Activated naive CD4-positive, alpha-beta T cell treated with anti-CD3 and anti-CD28 coated beads, Interleukin-2, amount 50 U/mL, for 72 hours (primary cell): ENCODE measurements around the gene PREPL. TPM values are rescaled to one million over a fixed set of nuclear protein-coding genes. Genes with fewer than 3 reads are reported as not detected.

Source experiments
- ATAC-seq, 2 donors: fragments of 150-1000 bp; cut with Tn5 transposase; 2 replicates each; pipeline ENCODE4 v1.10.0; 2021; ENCODE audit warnings: mild to moderate bottlenecking in 2 of 2, moderate library complexity in 2 of 2
- DNase-seq, 2 donors: peaks; one replicate each; pipeline ENCODE4 v3.0.0; 2021 to 2022; ENCODE audit warnings: low spot score in 2 of 2
- H3K27ac Mint-ChIP-seq, 2 donors: one replicate each; pipeline ENCODE4 v1.8.0; 2022; ENCODE audit warnings: mild to moderate bottlenecking in 2 of 2, mixed read lengths in 2 of 2
- H3K36me3 Mint-ChIP-seq, 2 donors: one replicate each; pipeline ENCODE4 v1.8.0; 2022; ENCODE audit warnings: mixed read lengths in 2 of 2
- H3K9me3 Mint-ChIP-seq, 2 donors: one replicate each; pipeline ENCODE4 v1.8.0; 2022; ENCODE audit warnings: mixed read lengths in 2 of 2
- total RNA-seq, 2 donors: library from RNA; stranded (reverse); gene quantifications; one replicate each; pipeline ENCODE4 v1.2.3, GENCODE V29; 2022

The PREPL gene
- total RNA-seq, 2 donors from 2014 or later = 25.0 to 30.1 TPM

- Mint-ChIP-seq H3K36me3 (no peaks in the 10 kb centered on the region), H3K9me3 (no peaks in the 10 kb centered on the region), H3K27ac (no peak overlapping the region)
- DNase-seq (no peak), ATAC-seq (no peak)
Measured at GRCh38 chr2:44286119-44286883, 75.0 kb downstream of the PREPL start.

GRCh38 chr2:44285174-44285573 is 76.1 kb downstream of the PREPL start:
- ATAC-seq (no peak), DNase-seq (no peak)
- no peak overlapping the region for H3K27ac Mint-ChIP-seq

GRCh38 chr2:44283116-44283666 is 78.1 kb downstream of the PREPL start:
- no peak for DNase-seq
- Mint-ChIP-seq H3K9me3 (no peaks in the 10 kb centered on the region), H3K27ac (no peak overlapping the region), H3K36me3 (no peaks in the 10 kb centered on the region)
- ATAC-seq = no peak

More at GRCh38 chr2:44285174-44285573, 76.1 kb downstream of the PREPL start:
- Mint-ChIP-seq H3K9me3 (no peaks in the 10 kb centered on the region), H3K36me3 (no peaks in the 10 kb centered on the region)

GRCh38 chr2:44280869-44281268 is 80.4 kb downstream of the PREPL start:
- H3K36me3 Mint-ChIP-seq = no peaks in the 10 kb centered on the region
- DNase-seq = no peak
- ATAC-seq = no peak
- no peaks in the 10 kb centered on the region for H3K9me3 Mint-ChIP-seq
- H3K27ac Mint-ChIP-seq = no peak overlapping the region

- Mint-ChIP-seq H3K9me3 (no peaks in the 10 kb centered on the region), H3K27ac (no peak overlapping the region), H3K36me3 (no peaks in the 10 kb centered on the region)
- ATAC-seq = no peak
- DNase-seq = no peak
Measured at GRCh38 chr2:44277541-44277940, 83.8 kb downstream of the PREPL start.

GRCh38 chr2:44275927-44276303 is 85.4 kb downstream of the PREPL start:
- H3K9me3 Mint-ChIP-seq = no peaks in the 10 kb centered on the region
- DNase-seq (no peak), ATAC-seq (no peak)
- no peaks in the 10 kb centered on the region for H3K36me3 Mint-ChIP-seq
- H3K27ac Mint-ChIP-seq = no peak overlapping the region

- ATAC-seq = no peak
Measured at GRCh38 chr2:44273596-44273995, 87.7 kb downstream of the PREPL start.

GRCh38 chr2:44273076-44273475 is 88.2 kb downstream of the PREPL start:
- no peaks in the 10 kb centered on the region for H3K9me3 Mint-ChIP-seq
- ATAC-seq (no peak), DNase-seq (no peak)
- H3K36me3 Mint-ChIP-seq = no peaks in the 10 kb centered on the region
- H3K27ac Mint-ChIP-seq = no peak overlapping the region

More at GRCh38 chr2:44273596-44273995, 87.7 kb downstream of the PREPL start:
- no peak overlapping the region for H3K27ac Mint-ChIP-seq
- H3K36me3 Mint-ChIP-seq = no peaks in the 10 kb centered on the region
- DNase-seq = no peak
- no peaks in the 10 kb centered on the region for H3K9me3 Mint-ChIP-seq

- H3K27ac Mint-ChIP-seq = no peak overlapping the region
- no peak for ATAC-seq
- no peak for DNase-seq
Measured at GRCh38 chr2:44271296-44271695, 90.0 kb downstream of the PREPL start.

GRCh38 chr2:44269831-44270230 is 91.5 kb downstream of the PREPL start:
- no peaks in the 10 kb centered on the region for H3K36me3 Mint-ChIP-seq
- no peak overlapping the region for H3K27ac Mint-ChIP-seq
- ATAC-seq (no peak), DNase-seq (no peak)
- H3K9me3 Mint-ChIP-seq = no peaks in the 10 kb centered on the region

More at GRCh38 chr2:44271296-44271695, 90.0 kb downstream of the PREPL start:
- H3K36me3 Mint-ChIP-seq = no peaks in the 10 kb centered on the region
- no peaks in the 10 kb centered on the region for H3K9me3 Mint-ChIP-seq

GRCh38 chr2:44267796-44268648 is 93.3 kb downstream of the PREPL start:
- ATAC-seq (no peak), DNase-seq (no peak)
- H3K36me3 Mint-ChIP-seq = no peaks in the 10 kb centered on the region
- no peak overlapping the region for H3K27ac Mint-ChIP-seq
- H3K9me3 Mint-ChIP-seq = no peaks in the 10 kb centered on the region

Other genes with a start within 250 kb of the PREPL start
- gene PPM1B, start 192.6 kb downstream of the PREPL start, total RNA-seq = 10 to 100 TPM; 40.6 to 57.5 TPM
- gene SLC3A1, start 86.0 kb downstream of the PREPL start, total RNA-seq = under 1 TPM; 0.14 to 0.41 TPM
- gene CAMKMT, start 453 bp upstream of the PREPL start, total RNA-seq = 10 to 100 TPM; 14.6 to 17.3 TPM